ENCODE results near the gene ATXN2L.

GRCh38 chr16:28843766-28844165 is 21.0 kb downstream of the ATXN2L start:
- TF ChIP-seq CTCF (conservative IDR thresholded peaks at IDR 0.05; ENCODE audit: low read depth in 2 of 2), result no peak
- no peak for TF ChIP-seq EZH2 (IDR thresholded peaks at IDR 0.05; ENCODE audit: low read depth, unreplicated experiment)
- TF ChIP-seq POLR2AphosphoS5 (IDR thresholded peaks at IDR 0.05; ENCODE audit: low read depth), result no peak

Measured in GM23338 (cell line).